Activated T-cell treated with anti-CD3 and anti-CD28 coated beads, Interleukin-2, amount 50 U/mL, for 72 hours (primary cell): ENCODE results near the gene HDAC1. TPM values are rescaled to one million over a fixed set of nuclear protein-coding genes. Genes with fewer than 3 reads are reported as not detected.
A peak's percentile ranks its signal among the peaks of the same experiment; 100 is the strongest.

Source experiments
- ATAC-seq, 2 donors: fragments of 150-1000 bp; cut with Tn5 transposase; replicated peaks in 1 of 2; 2 replicates each; pipeline ENCODE4 v1.10.0; 2021; ENCODE audit warnings: moderate library complexity in 2 of 2, mild to moderate bottlenecking in 1 of 2
- DNase-seq, 2 donors: peaks; one replicate each; pipeline ENCODE4 v3.0.0; 2021 to 2022; ENCODE audit warnings: mixed read lengths in 1 of 2
- H3K27ac Mint-ChIP-seq: one replicate; pipeline ENCODE4 v1.8.0; 2022; ENCODE audit warnings: mild to moderate bottlenecking, moderate library complexity, mixed read lengths
- H3K27me3 Mint-ChIP-seq: one replicate; pipeline ENCODE4 v1.8.0; 2022; ENCODE audit warnings: low read depth, mixed read lengths
- H3K36me3 Mint-ChIP-seq, 2 donors: one replicate each; pipeline ENCODE4 v1.8.0; 2022; ENCODE audit warnings: mixed read lengths in 2 of 2, mild to moderate bottlenecking in 1 of 2; ENCODE audit not compliant: insufficient read depth in 2 of 2
- H3K4me1 Mint-ChIP-seq: one replicate; pipeline ENCODE4 v1.8.0; 2022; ENCODE audit warnings: low read depth, mixed read lengths
- H3K4me3 Mint-ChIP-seq, 2 donors: one replicate each; pipeline ENCODE4 v1.8.0; 2022; ENCODE audit warnings: mild to moderate bottlenecking in 2 of 2, mixed read lengths in 2 of 2, moderate library complexity in 2 of 2
- H3K9me3 Mint-ChIP-seq, 2 donors: one replicate each; pipeline ENCODE4 v1.8.0; 2022; ENCODE audit warnings: mixed read lengths in 2 of 2
- total RNA-seq, 2 donors: library from RNA; stranded (reverse); gene quantifications; one replicate each; pipeline ENCODE4 v1.2.3, GENCODE V29; 2022

The HDAC1 gene
- total RNA-seq: 100 to 1,000 TPM; 149 to 157 TPM

DNA sequence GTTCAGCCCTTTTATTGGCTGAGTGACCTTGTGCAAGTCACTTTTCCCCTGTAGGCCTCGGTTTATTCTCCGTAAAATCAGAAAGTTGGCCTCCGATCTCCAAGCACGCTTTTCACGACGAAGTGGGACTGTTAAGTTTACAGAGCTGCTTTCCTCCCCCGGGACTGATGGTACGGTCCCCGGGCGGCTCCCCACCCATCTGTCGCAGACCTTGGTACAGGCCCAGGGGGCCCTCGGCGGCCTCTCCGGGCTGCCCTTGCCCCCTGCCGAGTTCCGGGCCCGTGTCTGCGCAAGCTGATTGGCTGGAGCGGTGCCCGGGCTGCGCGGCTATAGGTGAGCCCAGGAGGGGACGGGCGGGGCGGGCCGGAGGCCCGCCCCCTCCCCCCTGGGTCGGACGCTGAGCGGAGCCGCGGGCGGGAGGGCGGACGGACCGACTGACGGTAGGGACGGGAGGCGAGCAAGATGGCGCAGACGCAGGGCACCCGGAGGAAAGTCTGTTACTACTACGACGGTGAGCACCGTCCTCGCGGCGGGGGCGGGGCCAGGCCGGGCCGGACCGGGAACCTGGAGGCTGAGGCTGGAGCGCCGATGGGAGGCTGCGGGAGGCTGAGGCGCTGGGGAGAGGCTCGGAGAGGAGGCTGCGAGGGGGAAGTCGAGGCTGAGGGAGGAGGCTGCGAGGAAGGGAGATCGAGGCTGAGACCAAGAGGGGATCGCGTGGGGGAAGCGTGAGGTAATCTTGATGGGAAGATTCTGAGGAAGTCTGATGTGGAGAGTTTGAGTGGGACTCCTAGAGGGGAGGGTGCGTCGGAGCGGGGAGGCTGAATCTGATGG is at the start of gene HDAC1:
Gene HDAC1, plus strand, starts transcription at position 376 of the 831 bp plus-strand sequence. Its CDS starts 87 bp downstream, at position 463.
- Mint-ChIP-seq H3K27ac (peak within 1 kb of the TSS; percentile 94), H3K4me3 (peak within 1 kb of the TSS; percentile 96 to 99), H3K9me3 (no peaks in the 10 kb centered on the region), H3K27me3 (no peaks in the 10 kb centered on the region), H3K36me3 (peaks cover 7 to 21% of the 10 kb centered on the region in 2 donors), H3K4me1 (peaks cover 59% of the 10 kb centered on the region)
- peak; percentile 99 for DNase-seq
- ATAC-seq: peak; percentile 99

DNA sequence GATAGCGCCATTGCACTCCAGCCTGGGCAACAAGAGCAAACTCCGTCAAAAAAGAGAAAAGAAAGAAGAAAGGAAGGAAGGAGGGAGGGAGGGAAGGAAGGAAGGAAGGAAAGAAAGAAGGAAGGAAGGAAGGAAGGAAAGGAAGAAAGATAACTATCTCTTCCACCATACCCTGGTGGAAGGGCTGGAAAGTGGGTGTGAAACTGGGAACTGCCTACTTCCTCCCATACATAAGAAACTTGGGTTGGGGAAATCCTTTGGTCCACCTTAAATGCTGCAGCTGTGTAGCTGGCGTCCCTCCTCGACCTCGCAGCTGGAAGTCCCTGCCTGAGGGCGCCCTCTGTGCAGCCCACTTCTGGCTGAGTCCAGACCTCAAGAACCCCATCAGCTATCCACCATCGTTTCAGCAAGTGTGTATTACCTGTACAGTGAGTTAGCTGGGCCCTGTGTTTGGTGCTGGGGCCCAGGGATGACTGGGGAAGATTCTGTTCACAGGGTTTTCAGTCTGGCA is 49.5 kb upstream of the HDAC1 start:
- H3K27me3 Mint-ChIP-seq: no peaks in the 10 kb centered on the region
- DNase-seq: no peak
- peaks cover 41% of the 10 kb centered on the region for H3K4me1 Mint-ChIP-seq
- no peaks in the 10 kb centered on the region for H3K36me3 Mint-ChIP-seq
- H3K9me3 Mint-ChIP-seq: no peaks in the 10 kb centered on the region
- no peak overlapping the region for H3K27ac Mint-ChIP-seq
- no peak overlapping the region for H3K4me3 Mint-ChIP-seq
- no peak for ATAC-seq

- H3K4me3 Mint-ChIP-seq: peak within 1 kb of the TSS; percentile 74 to 91
- peak within 1 kb of the TSS; percentile 72 for H3K27ac Mint-ChIP-seq
- peaks cover 68% of the 10 kb centered on the region for H3K4me1 Mint-ChIP-seq
- peaks cover 3 to 4% of the 10 kb centered on the region in 2 donors for H3K36me3 Mint-ChIP-seq
- DNase-seq: no peak
- no peaks in the 10 kb centered on the region for H3K27me3 Mint-ChIP-seq
- no peaks in the 10 kb centered on the region for H3K9me3 Mint-ChIP-seq
- ATAC-seq: no peak
Measured at GRCh38 chr1:32246888-32247273, 45.0 kb upstream of the HDAC1 start, which contains the start of gene FAM167B. TSS of gene FAM167B (plus strand) at chr1:32247222. CDS start at chr1:32247422, 200 bp downstream.

DNA sequence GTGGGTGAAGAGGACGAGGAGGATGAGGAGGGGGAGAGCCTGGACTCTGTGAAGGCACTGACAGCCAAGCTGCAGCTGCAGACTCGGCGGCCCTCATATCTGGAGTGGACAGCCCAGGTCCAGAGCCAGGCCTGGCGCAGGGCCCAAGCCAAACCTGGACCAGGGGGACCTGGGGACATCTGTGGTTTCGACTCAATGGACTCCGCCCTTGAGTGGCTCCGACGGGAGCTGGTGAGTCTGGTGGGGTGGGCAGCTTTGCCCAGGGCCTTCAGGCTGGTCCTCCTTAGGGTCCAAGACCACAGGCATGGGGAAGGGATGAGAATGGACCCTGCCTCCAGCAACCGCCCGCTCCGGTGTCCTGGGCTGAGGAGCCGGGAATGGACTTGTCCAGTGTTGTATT is 44.4 kb upstream of the HDAC1 start:
- Mint-ChIP-seq H3K9me3 (no peaks in the 10 kb centered on the region), H3K27me3 (no peaks in the 10 kb centered on the region), H3K27ac (peak overlapping the region; percentile 72), H3K36me3 (peaks cover 7% of the 10 kb centered on the region in 2 donors), H3K4me1 (peaks cover 65% of the 10 kb centered on the region), H3K4me3 (peak overlapping the region; percentile 74 to 91)
- DNase-seq: no peak
- no peak for ATAC-seq

DNA sequence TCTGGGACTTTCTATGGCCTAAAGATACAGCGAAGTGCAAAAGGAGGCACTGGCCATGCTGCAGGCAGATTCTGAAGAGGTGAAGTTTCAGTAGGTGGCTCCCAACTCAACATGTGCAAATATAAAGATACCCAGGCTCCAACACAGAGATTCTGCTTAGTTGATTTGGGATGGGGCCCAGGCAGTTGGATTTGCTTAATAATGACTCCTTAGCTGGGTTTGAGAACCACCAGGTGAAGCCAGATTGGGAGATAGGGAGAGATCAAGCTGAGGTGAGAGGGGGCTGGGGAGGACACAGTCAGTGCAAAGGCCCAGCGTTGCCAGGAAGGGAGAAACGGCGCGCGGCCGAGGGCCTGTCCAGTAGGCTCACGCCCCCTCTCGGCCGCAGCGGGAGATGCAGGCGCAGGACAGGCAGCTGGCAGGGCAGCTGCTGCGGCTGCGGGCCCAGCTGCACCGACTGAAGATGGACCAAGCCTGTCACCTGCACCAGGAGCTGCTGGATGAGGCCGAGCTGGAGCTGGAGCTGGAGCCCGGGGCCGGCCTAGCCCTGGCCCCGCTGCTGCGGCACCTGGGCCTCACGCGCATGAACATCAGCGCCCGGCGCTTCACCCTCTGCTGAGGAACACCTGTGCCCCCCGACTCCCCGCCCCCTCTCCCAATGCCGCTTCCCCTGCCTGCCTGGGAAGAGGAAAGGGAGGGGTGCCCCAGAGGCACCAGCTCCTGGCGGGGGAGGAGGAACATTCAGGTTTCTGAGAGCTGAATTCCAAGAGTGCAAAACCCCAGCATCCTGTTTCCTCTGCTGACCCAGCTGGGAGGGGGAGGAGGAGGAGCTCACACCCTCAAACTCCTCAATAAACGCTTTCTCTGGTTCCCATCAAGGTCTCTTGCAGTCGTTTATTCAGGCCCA is 43.6 kb upstream of the HDAC1 start:
- peak; percentile 32 to 35 for ATAC-seq
- H3K9me3 Mint-ChIP-seq: no peaks in the 10 kb centered on the region
- H3K4me1 Mint-ChIP-seq: peaks cover 67% of the 10 kb centered on the region

GRCh38 chr1:32249831-32250525 is 41.9 kb upstream of the HDAC1 start:
- ATAC-seq: peak; percentile 64 to 68
- no peaks in the 10 kb centered on the region for H3K27me3 Mint-ChIP-seq
- peak overlapping the region; percentile 100 for H3K27ac Mint-ChIP-seq
- no peaks in the 10 kb centered on the region for H3K9me3 Mint-ChIP-seq
- H3K4me3 Mint-ChIP-seq: peak overlapping the region; percentile 91 to 99
- H3K4me1 Mint-ChIP-seq: peaks cover 80% of the 10 kb centered on the region
- H3K36me3 Mint-ChIP-seq: peaks cover 13 to 14% of the 10 kb centered on the region in 2 donors
- DNase-seq: peak; percentile 82 to 84

More for the DNA sequence above, 43.6 kb upstream of the HDAC1 start:
- Mint-ChIP-seq H3K36me3 (peaks cover 11 to 13% of the 10 kb centered on the region in 2 donors), H3K4me3 (peak overlapping the region; percentile 74 to 91), H3K27me3 (no peaks in the 10 kb centered on the region), H3K27ac (peak overlapping the region; percentile 72)
- DNase-seq: peak; percentile 89 to 93

GRCh38 chr1:32250893-32251716 is 40.8 kb upstream of the HDAC1 start, which contains the start of gene LCK:
TSS of gene LCK (plus strand) at chr1:32251265. CDS start at chr1:32274330, 23,065 bp downstream.
- Mint-ChIP-seq H3K4me1 (peaks cover 75% of the 10 kb centered on the region), H3K27ac (peak within 1 kb of the TSS; percentile 100), H3K9me3 (no peaks in the 10 kb centered on the region), H3K4me3 (peak within 1 kb of the TSS; percentile 91 to 99), H3K36me3 (peaks cover 13 to 16% of the 10 kb centered on the region in 2 donors), H3K27me3 (no peaks in the 10 kb centered on the region)
- peak; percentile 84 to 86 for DNase-seq
- peak; percentile 51 to 55 for ATAC-seq

DNA sequence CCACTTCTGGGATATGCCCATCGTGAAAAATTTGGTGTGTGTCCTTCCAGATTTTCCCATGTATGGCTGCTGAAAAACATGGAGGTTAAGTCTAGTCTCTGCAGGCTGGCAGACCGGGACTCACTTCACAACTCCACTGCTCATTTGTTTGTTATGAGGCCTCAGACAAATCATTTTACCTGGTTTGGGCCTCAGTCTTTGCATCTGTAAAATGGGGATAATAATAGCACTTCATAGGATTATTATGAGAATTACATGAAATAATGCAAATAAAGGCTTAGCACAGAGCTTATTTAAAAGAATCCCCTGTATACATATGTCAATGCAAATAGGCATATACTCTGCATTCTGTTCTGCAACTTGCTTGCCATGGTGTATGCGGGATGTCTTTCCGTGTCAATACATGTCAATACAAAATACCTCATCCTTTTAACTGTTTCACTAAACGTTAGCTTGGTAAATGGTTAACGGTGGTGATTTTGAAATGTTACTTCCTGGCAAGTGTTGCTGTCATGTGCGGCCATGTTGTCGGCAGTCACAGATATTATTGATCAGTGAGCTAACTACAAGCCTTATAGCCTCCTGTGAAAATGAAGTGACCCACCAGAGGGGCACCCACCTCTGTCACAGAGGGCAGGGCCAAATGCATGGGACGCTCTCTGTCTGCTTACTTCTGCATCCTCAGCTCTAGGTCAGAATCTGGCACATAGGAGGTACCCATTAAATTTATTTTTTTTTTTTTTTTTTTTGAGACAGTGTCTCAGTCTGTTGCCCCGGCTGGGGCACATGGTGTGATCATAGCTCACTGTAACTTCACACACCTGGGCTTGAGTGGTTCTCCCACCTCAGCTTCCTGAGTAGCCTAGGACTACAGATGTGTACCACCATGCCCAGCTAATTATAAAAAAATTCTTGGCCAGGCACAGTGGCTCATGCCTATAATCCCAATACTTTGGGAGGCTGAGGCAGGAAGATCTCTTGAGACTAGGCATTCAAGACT is 36.5 kb upstream of the HDAC1 start:
- no peaks in the 10 kb centered on the region for H3K27me3 Mint-ChIP-seq
- H3K4me1 Mint-ChIP-seq: peaks cover 66% of the 10 kb centered on the region
- no peaks in the 10 kb centered on the region for H3K9me3 Mint-ChIP-seq
- H3K4me3 Mint-ChIP-seq: peak overlapping the region; percentile 79 to 95
- peak overlapping the region; percentile 97 for H3K27ac Mint-ChIP-seq
- peak; percentile 1 to 9 for ATAC-seq
- H3K36me3 Mint-ChIP-seq: peaks cover 17 to 21% of the 10 kb centered on the region in 2 donors
- peak in 1 of 2 donors; percentile 41 for DNase-seq

GRCh38 chr1:32256473-32257226 is 35.2 kb upstream of the HDAC1 start:
- H3K36me3 Mint-ChIP-seq: peaks cover 18 to 24% of the 10 kb centered on the region in 2 donors
- ATAC-seq (peak; percentile 46 to 55), DNase-seq (no peak)
- no peaks in the 10 kb centered on the region for H3K9me3 Mint-ChIP-seq
- H3K4me1 Mint-ChIP-seq: peaks cover 62% of the 10 kb centered on the region
- peak overlapping the region; percentile 99 for H3K27ac Mint-ChIP-seq
- peak overlapping the region; percentile 77 to 98 for H3K4me3 Mint-ChIP-seq
- no peaks in the 10 kb centered on the region for H3K27me3 Mint-ChIP-seq

DNA sequence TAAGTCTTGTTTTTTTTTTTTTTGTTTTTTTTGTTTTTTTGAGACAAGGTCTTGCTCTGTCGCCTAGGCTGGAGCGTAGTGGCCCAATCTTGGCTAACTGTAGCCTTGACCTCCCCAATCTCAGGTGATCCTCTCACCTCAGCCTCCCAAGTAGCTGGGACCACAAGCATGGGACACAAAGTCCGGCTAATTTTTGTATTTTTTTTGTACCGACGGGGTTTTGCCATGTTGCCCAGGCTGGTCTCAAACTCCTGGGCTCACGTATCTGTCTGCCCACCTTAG is 34.7 kb upstream of the HDAC1 start:
- Mint-ChIP-seq H3K27ac (peak overlapping the region; percentile 99), H3K27me3 (no peaks in the 10 kb centered on the region), H3K4me3 (peak overlapping the region; percentile 77 to 98), H3K9me3 (no peaks in the 10 kb centered on the region), H3K36me3 (peaks cover 14 to 22% of the 10 kb centered on the region in 2 donors), H3K4me1 (peaks cover 62% of the 10 kb centered on the region)
- no peak for ATAC-seq
- no peak for DNase-seq
